HepG2 (cell line): ENCODE results near the gene WDR93. TPM values are rescaled to one million over a fixed set of nuclear protein-coding genes. Genes with fewer than 3 reads are reported as not detected.

ENCODE experiments used
- ARID5B ChIP-seq: IDR thresholded peaks from 2 replicates; pipeline ENCODE4 v1.4.0; 2020; ENCODE audit warnings: mild to moderate bottlenecking, missing genetic modification reagents
- ATRX ChIP-seq: sonication (generic); formaldehyde crosslinking; IDR thresholded peaks from 2 replicates; pipeline ENCODE4 v1.4.0; 2020; ENCODE audit warnings: missing genetic modification reagents, borderline replicate concordance
- DZIP1 ChIP-seq: sonication (generic); formaldehyde crosslinking; IDR thresholded peaks from 2 replicates; pipeline ENCODE4 v1.5.0; 2020; ENCODE audit warnings: mild to moderate bottlenecking, missing genetic modification reagents
- FOXA3 ChIP-seq: IDR thresholded peaks from 2 replicates; pipeline ENCODE4 v1.6.1; 2016; ENCODE audit warnings: missing genetic modification reagents, missing compliant biosample characterization
- FOXP4 ChIP-seq: sonication (generic); formaldehyde crosslinking; IDR thresholded peaks from 2 replicates; pipeline ENCODE4 v1.4.0; 2020; ENCODE audit warnings: missing genetic modification reagents
- HHEX ChIP-seq: IDR thresholded peaks from 2 replicates; pipeline ENCODE4 v1.6.1; 2016; ENCODE audit warnings: control low read depth
- HMGA1 ChIP-seq: sonication (generic); formaldehyde crosslinking; conservative IDR thresholded peaks from 2 replicates; pipeline ENCODE4 v1.4.0; 2020; ENCODE audit warnings: missing genetic modification reagents
- HNF4A ChIP-seq: sonication (generic); formaldehyde crosslinking; IDR thresholded peaks from 2 replicates; pipeline ENCODE4 v1.4.0; 2020; ENCODE audit warnings: missing genetic modification reagents
- MED8 ChIP-seq: sonication (generic); formaldehyde crosslinking; IDR thresholded peaks from 2 replicates; pipeline ENCODE4 v1.8.1; 2023; ENCODE audit warnings: mild to moderate bottlenecking, missing genetic modification reagents; ENCODE audit not compliant: insufficient replicate concordance
- MNT ChIP-seq: fragments of 450-650 bp; IDR thresholded peaks from 2 replicates; pipeline ENCODE4 v1.6.1; 2016
- POLR2AphosphoS2 ChIP-seq: IDR thresholded peaks from 2 replicates; pipeline ENCODE4 v1.6.1; 2011; ENCODE audit warnings: low read depth, low read length, improper control_type of control experiment
- POLR2G ChIP-seq: fragments of 200-400 bp; formaldehyde crosslinking; IDR thresholded peaks from 2 replicates; pipeline ENCODE4 v1.6.1; 2018; ENCODE audit warnings: mild to moderate bottlenecking, low read depth, low read length, moderate library complexity
- SMC3 ChIP-seq: IDR thresholded peaks from 2 replicates; pipeline ENCODE4 v1.6.1; 2011; ENCODE audit warnings: low read length, improper control_type of control experiment
- SNAPC2 ChIP-seq: sonication (generic); formaldehyde crosslinking; IDR thresholded peaks from 2 replicates; pipeline ENCODE4 v1.8.1; 2022; ENCODE audit warnings: mild to moderate bottlenecking, missing genetic modification reagents
- SOX6 ChIP-seq, 2 experiments: fragments of 450-650 bp in 1 of 2; sonication (generic) in 1 of 2; formaldehyde crosslinking in 1 of 2; IDR thresholded peaks; 2 replicates each; pipeline versions ENCODE4 v1.4.0 to v1.6.1; 2017 to 2020; ENCODE audit warnings: antibody characterized with exemption in 1 of 2, mild to moderate bottlenecking in 1 of 2, missing genetic modification reagents in 1 of 2
- SRSF1 ChIP-seq: fragments of 200-400 bp; formaldehyde crosslinking; optimal IDR thresholded peaks from 2 replicates; pipeline ENCODE3; 2017; ENCODE audit warnings: mild to moderate bottlenecking, low read depth, low read length, moderate library complexity
- SSRP1 ChIP-seq: IDR thresholded peaks from 2 replicates; pipeline ENCODE4 v1.6.1; 2016; ENCODE audit warnings: control low read depth
- SUZ12 ChIP-seq: fragments of 150-350 bp; IDR thresholded peaks from 2 replicates; pipeline ENCODE4 v1.6.1; 2014; ENCODE audit warnings: low read depth, low read length
- YEATS2 ChIP-seq: sonication (generic); formaldehyde crosslinking; IDR thresholded peaks from 2 replicates; pipeline ENCODE4 v1.4.0; 2020; ENCODE audit warnings: missing genetic modification reagents, borderline replicate concordance
- ZBTB14 ChIP-seq: sonication (generic); formaldehyde crosslinking; IDR thresholded peaks from 2 replicates; pipeline ENCODE4 v1.4.0; 2020; ENCODE audit warnings: missing genetic modification reagents
- polyA plus RNA-seq, 8 experiments: library from polyadenylated mRNA; depleted of rRNA in 3 of 8; stranded (reverse) in 7 of 8; unstranded in 1 of 8; fragments of >200 nt; fragmentation: Illumina TruSeq in 4 of 8; extraction: Trizol in 4 of 8; gene quantifications; 2 replicates each; pipeline versions ENCODE4 v1.2.1 to v1.2.3, GENCODE V29; 2011 to 2016; ENCODE audit warnings: low read depth in 4 of 8, missing spikeins in 1 of 8, mixed read lengths in 1 of 8; ENCODE audit not compliant: insufficient read depth in 1 of 8
- total RNA-seq, 5 experiments: library from RNA; depleted of rRNA; stranded (reverse); fragments of >200 nt; fragmentation: Illumina TruSeq; extraction: Trizol; gene quantifications; 2 replicates each; pipeline ENCODE4 v1.2.3, GENCODE V29; 2016; ENCODE audit warnings: low read depth in 1 of 5

The WDR93 gene
- total and polyA plus RNA-seq, 2 of the 13 experiments (the other 11 are each of a cell fraction or from before 2014, with no cell fraction given): 0.07 TPM; not detected in 1

GRCh38 chr15:89756897-89757296, 66.3 kb downstream of the WDR93 start (continued):
- no peak for TF ChIP-seq MNT
- no peak for TF ChIP-seq HMGA1
- no peak for TF ChIP-seq POLR2G
- TF ChIP-seq ATRX: no peak
- TF ChIP-seq FOXA3 (CRISPR knock-in tag): peak; percentile 64; the same call in 1 of the 2 replicates
- TF ChIP-seq POLR2AphosphoS2: no peak
- TF ChIP-seq SNAPC2: no peak
- 0 out of 2 replicates have a peak, but pooled peaks have one; percentile 11 for TF ChIP-seq ARID5B
- TF ChIP-seq YEATS2 (CRISPR knock-in tag): no peak
- TF ChIP-seq HHEX (CRISPR knock-in tag): peak; percentile 68
- TF ChIP-seq SUZ12: no peak
- no peak for TF ChIP-seq ZBTB14 (CRISPR knock-in tag)
- no peak for TF ChIP-seq SSRP1 (CRISPR knock-in tag)
- TF ChIP-seq DZIP1 (CRISPR knock-in tag): no peak
- peak; percentile 72 for TF ChIP-seq FOXP4 (CRISPR knock-in tag)
- no peak for TF ChIP-seq MED8
- no peak for TF ChIP-seq SOX6 (IDR thresholded peaks at IDR 0.05)
- peak; percentile 45; the same call in 1 of the 2 replicates for TF ChIP-seq SOX6 (CRISPR knock-in tag; IDR thresholded peaks at IDR 0.05)
- TF ChIP-seq SMC3: no peak
- no peak for TF ChIP-seq SRSF1
- TF ChIP-seq HNF4A: peak; percentile 9; the same call in 1 of the 2 replicates
